Chondrocyte (in vitro differentiated cells): ENCODE measurements around the gene ARHGAP22. TPM values are rescaled to one million over a fixed set of nuclear protein-coding genes. Genes with fewer than 3 reads are reported as not detected.

Experiments used
- DNase-seq: peaks from one replicate; pipeline ENCODE4 v3.0.0; 2021; ENCODE audit warnings: mixed read lengths, low spot score
- H3K27ac Mint-ChIP-seq: one replicate; pipeline ENCODE4 v1.8.0; 2021; ENCODE audit warnings: mild to moderate bottlenecking, moderate library complexity, mixed read lengths; ENCODE audit not compliant: unreplicated experiment
- H3K27me3 Mint-ChIP-seq: 2 replicates; pipeline ENCODE4 v1.8.0; 2021; ENCODE audit warnings: low read depth, mixed read lengths
- H3K36me3 Mint-ChIP-seq: 2 replicates; pipeline ENCODE4 v1.8.0; 2021; ENCODE audit warnings: low read depth, mixed read lengths
- H3K4me1 Mint-ChIP-seq: 2 replicates; pipeline ENCODE4 v1.8.0; 2021; ENCODE audit warnings: low read depth, mild to moderate bottlenecking, mixed read lengths
- H3K4me3 Mint-ChIP-seq: one replicate; pipeline ENCODE4 v1.8.0; 2021; ENCODE audit warnings: mild to moderate bottlenecking, moderate library complexity, mixed read lengths; ENCODE audit not compliant: unreplicated experiment
- H3K9me3 Mint-ChIP-seq: 2 replicates; pipeline ENCODE4 v1.8.0; 2021; ENCODE audit warnings: low read depth, mixed read lengths
- CTCF ChIP-seq: fragments of 200-600 bp; sonication (generic); IDR thresholded peaks from 2 replicates; pipeline ENCODE4 v1.5.0; 2021; ENCODE audit warnings: antibody characterized with exemption, mild to moderate bottlenecking, moderate library complexity
- total RNA-seq: library from RNA; stranded (reverse); gene quantifications from 3 replicates; pipeline ENCODE4 v1.2.1, GENCODE V29; 2021

Gene ARHGAP22
- total RNA-seq, 1 donor from 2014 or later: 8.8 TPM

- Mint-ChIP-seq H3K9me3 (no peaks in the 10 kb centered on the region), H3K27ac (peak overlapping the region; percentile 83)
Observed at GRCh38 chr10:48533951-48534720, 70.7 kb downstream of the ARHGAP22 start.

GRCh38 chr10:48533540-48533939 lies 71.3 kb downstream of the ARHGAP22 start:
- Mint-ChIP-seq H3K4me1 (peaks cover 12% of the 10 kb centered on the region), H3K9me3 (no peaks in the 10 kb centered on the region), H3K27me3 (no peaks in the 10 kb centered on the region), H3K4me3 (no peak overlapping the region), H3K27ac (peak overlapping the region; percentile 83), H3K36me3 (no peaks in the 10 kb centered on the region)
- TF ChIP-seq CTCF: no peak
- no peak for DNase-seq

More at GRCh38 chr10:48533951-48534720, 70.7 kb downstream of the ARHGAP22 start:
- no peak for DNase-seq
- no peaks in the 10 kb centered on the region for H3K36me3 Mint-ChIP-seq
- H3K4me1 Mint-ChIP-seq: peaks cover 12% of the 10 kb centered on the region
- no peak overlapping the region for H3K4me3 Mint-ChIP-seq
- H3K27me3 Mint-ChIP-seq: no peaks in the 10 kb centered on the region
- TF ChIP-seq CTCF: no peak

- H3K27ac Mint-ChIP-seq: no peak overlapping the region
- no peaks in the 10 kb centered on the region for H3K36me3 Mint-ChIP-seq
- H3K4me1 Mint-ChIP-seq: peaks cover 22% of the 10 kb centered on the region
- DNase-seq: no peak
- peaks cover 2% of the 10 kb centered on the region for H3K9me3 Mint-ChIP-seq
- no peak overlapping the region for H3K4me3 Mint-ChIP-seq
- no peak for TF ChIP-seq CTCF
- H3K27me3 Mint-ChIP-seq: no peaks in the 10 kb centered on the region
Observed at GRCh38 chr10:48531486-48531885, 73.4 kb downstream of the ARHGAP22 start.

- peaks cover 37% of the 10 kb centered on the region for H3K4me1 Mint-ChIP-seq
- H3K27me3 Mint-ChIP-seq: no peaks in the 10 kb centered on the region
- no peak overlapping the region for H3K4me3 Mint-ChIP-seq
- H3K36me3 Mint-ChIP-seq: no peaks in the 10 kb centered on the region
- TF ChIP-seq CTCF: no peak
- H3K9me3 Mint-ChIP-seq: peaks cover 2% of the 10 kb centered on the region
- H3K27ac Mint-ChIP-seq: no peak overlapping the region
- no peak for DNase-seq
Observed at GRCh38 chr10:48529331-48529730, 75.5 kb downstream of the ARHGAP22 start.

GRCh38 chr10:48527756-48528155 lies 77.1 kb downstream of the ARHGAP22 start:
- Mint-ChIP-seq H3K4me3 (no peak overlapping the region), H3K27me3 (no peaks in the 10 kb centered on the region), H3K4me1 (peaks cover 30% of the 10 kb centered on the region), H3K27ac (no peak overlapping the region), H3K9me3 (peaks cover 2% of the 10 kb centered on the region), H3K36me3 (no peaks in the 10 kb centered on the region)
- DNase-seq: no peak
- no peak for TF ChIP-seq CTCF
